SK-MEL-5 (cell line): ENCODE data around the gene SENP8. TPM values are rescaled to one million over a fixed set of nuclear protein-coding genes. Genes with fewer than 3 reads are reported as not detected.

Experiments
- DNase-seq: peaks from one replicate; pipeline ENCODE4 v3.0.0-alpha.2; 2016; ENCODE audit warnings: low read depth, low spot score
- in situ Hi-C: cut with HindIII; loops from 2 replicates; pipeline ENCODE4 v1.10.0; 2016; ENCODE audit warnings: low sequenced_read_pairs, high pct_unique_total_duplicates, low pct_unique_long_range_greater_than_20kb
- total RNA-seq: library from RNA; depleted of rRNA; stranded (reverse); fragments of >200 nt; shearing (Covaris generic); gene quantifications from 2 replicates; pipeline ENCODE4 v1.2.3, GENCODE V29; 2014

SENP8 gene
- total RNA-seq, 1 experiment from 2014 or later, result 2.1 TPM

GRCh38 chr15:72141171-72142084, 23.2 kb downstream of the SENP8 start:
- in situ Hi-C loops, result no loop called here
- no peak for DNase-seq

DNA sequence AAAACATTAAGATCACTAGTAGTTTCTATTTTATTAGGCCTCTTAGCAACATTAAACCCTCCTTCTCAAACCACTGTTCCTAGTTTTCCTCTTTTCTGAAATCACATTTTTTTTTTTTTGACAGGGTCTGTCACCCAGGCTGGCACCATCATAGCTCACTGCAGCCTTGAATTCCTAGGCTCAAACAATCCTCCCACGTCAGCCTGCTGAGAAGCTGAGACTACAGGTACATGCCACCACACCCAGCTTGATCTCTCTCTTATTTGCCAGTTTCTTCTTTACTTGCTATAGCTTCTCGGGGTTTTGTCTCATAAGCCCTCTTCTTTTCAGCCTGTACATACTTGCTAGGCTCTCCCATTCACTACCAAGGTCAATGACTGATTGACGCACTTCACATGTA, 28.0 kb downstream of the SENP8 start:
- in situ Hi-C loops, result no loop called here
- DNase-seq, result no peak

- no peak for DNase-seq
- in situ Hi-C loops, result no loop called here
Observed at GRCh38 chr15:72146934-72147333, 28.7 kb downstream of the SENP8 start.

GRCh38 chr15:72147418-72147817, 29.2 kb downstream of the SENP8 start:
- in situ Hi-C loops, result no loop called here
- DNase-seq, result no peak

- in situ Hi-C loops, result no loop called here
- no peak for DNase-seq
Observed at GRCh38 chr15:72153269-72154000, 35.2 kb downstream of the SENP8 start.

DNA sequence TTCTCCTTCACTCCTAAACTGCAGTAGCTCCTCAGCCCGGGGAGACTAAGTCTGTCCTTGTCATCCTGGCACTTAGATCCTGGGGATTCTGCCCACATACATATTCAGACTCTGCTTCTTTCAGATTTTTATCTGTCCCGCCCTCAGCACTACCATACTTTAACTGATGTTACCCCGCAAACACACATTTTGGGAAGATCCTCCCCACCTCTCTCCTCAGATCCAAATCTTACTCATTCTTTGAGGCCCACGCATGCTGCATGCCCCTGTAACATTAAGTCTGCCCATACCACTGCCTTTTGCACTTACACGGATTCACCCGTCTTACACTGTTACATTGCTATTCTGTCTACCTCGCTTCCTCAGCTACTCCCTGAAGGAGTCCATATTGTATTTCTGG, 36.1 kb downstream of the SENP8 start:
- DNase-seq, result no peak
- in situ Hi-C loops, result no loop called here

GRCh38 chr15:72155003-72155621, 36.9 kb downstream of the SENP8 start:
- in situ Hi-C loops, result no loop called here
- peak; percentile 10 for DNase-seq

- in situ Hi-C loops, result no loop called here
- DNase-seq, result peak; percentile 89
Observed at GRCh38 chr15:72155635-72156616, 37.7 kb downstream of the SENP8 start.

DNA sequence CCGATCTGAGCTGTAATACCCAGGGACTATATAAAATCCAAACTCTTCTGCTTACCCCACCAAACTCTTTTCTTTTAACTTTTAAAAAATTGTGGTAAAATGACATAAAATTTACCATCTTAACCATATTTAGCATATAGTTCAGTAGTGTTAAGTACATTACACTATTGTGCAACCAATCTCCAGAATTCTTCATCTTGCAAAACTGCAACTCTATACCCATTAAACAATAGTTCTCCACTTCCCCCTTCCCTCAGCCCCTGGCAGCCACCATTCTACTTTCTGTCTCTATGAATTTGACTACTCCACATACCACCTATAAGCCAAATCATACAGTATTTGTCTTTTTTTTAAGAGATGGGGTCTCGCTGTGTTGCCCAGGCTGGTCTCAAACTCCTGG, 38.7 kb downstream of the SENP8 start:
- in situ Hi-C loops, result no loop called here

DNA sequence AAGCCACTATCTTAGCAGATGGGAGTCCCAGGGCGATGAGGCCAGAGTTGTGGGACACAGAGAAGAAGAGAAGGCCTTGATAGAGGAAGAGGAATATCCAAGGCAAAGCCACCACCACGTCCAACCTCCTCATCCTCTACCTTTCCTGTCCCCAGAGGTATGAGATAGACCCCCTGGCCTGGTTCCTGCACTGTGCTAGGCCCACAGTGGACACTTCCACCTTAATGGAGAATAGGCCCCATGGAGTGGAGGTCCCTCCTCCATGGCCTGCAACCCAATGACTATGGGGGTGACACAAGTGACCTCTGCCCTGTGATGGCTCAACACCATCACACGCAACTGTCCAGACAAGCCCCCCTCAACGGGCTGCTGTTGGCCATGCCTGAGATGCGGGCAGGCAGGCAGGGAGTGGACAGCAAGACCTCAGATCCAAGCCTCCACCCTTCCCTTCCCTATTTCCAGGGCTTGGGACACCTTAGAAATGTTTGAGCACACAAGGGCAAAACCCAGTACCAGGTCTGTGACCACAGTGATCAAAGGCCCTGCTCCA, 42.6 kb downstream of the SENP8 start:
- in situ Hi-C loops, result no loop called here
- DNase-seq, result no peak

More for the DNA sequence above, 38.7 kb downstream of the SENP8 start:
- DNase-seq, result no peak

DNA sequence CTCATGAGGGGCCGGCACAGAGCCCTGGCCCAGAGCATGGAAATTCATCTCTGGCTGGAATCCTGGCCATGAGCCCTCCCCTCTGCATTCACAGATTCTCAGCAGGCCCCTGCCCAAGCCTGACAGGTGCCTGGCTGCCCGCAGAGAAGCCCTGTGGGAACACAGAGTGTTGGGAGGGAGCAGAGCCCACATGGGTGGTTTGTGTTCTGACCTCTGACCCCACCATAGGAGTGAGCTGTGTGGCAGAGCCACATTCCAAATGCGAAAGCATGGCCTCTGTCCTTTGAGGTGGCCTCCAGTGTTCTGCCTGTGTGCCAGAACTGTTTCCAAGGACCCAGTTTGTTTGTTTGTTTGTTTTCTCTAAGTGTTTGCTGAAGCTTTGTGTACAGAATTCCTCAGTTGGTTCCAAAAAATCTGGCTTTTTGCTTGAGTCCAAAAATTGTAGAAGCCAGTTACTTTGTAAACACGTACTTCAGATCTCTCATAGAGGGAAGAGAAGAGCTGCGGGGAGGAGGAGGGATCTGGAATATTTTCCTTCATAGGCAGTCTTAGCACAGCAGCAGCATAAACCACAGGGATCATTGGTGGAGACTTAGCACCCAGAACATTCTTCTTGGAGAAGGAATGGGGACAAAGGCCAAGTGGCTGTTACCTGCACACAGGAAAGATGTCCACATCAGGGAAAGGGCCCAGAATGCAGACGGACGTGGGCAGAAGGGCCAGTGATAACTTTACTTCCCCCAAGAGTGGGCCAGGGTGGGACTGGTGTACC, 43.3 kb downstream of the SENP8 start:
- no peak for DNase-seq
- in situ Hi-C loops, result no loop called here

DNA sequence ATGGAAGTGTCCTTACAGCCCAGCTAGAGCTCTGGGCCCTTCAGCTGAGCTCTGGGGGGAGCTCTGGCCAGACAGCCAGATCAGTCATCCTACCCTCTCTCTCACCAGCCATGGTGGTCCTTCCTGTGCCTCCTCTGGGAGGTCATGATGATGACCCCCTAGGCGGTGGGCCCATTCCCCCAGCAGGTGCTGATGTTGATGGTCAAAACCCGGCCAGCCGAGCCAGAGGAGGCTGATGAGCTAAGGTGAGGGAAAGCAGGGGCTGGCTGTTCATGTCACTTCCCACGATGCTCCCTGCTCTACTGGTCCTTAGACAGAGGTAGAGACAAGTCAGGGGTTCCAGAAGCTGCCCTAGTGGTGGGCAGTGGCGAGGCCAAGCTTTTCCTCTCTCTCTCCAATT, 44.4 kb downstream of the SENP8 start:
- in situ Hi-C loops, result no loop called here
- DNase-seq, result no peak

- in situ Hi-C loops, result no loop called here
- DNase-seq, result no peak
Observed at GRCh38 chr15:72163719-72164118, 45.5 kb downstream of the SENP8 start.

- no peak for DNase-seq
- in situ Hi-C loops, result no loop called here
Observed at GRCh38 chr15:72166716-72167417, 48.7 kb downstream of the SENP8 start.

DNA sequence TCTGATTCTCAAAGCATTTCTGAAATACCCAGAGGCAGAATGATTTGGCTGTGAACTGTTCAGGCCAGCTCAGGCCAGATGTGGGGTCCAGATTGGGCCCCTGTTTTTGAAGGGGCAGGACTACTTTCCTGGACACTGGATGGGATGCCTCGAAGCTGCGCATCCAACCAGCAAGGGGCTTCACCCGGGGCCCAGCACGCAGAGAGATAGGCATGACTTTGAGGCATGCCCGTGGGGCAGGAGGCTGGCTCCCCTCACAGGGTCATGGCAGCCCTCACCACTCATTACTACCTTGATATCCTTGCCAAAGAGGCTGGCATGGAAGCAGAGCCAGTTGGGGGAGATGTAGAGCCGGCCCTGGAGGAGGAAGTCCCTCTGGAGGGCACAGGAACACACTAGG, 49.2 kb downstream of the SENP8 start:
- in situ Hi-C loops, result no loop called here
- DNase-seq, result no peak
